Posterior cingulate gyrus (tissue), 11 donors: ENCODE measurements around the gene LGALSL.
"Not testable (repeated sequence)": the region's sequence is repeated elsewhere in the genome, so short reads cannot be mapped to it uniquely, and the experiment has no call there.

ENCODE experiments used
- DNase-seq, 10 donors: peaks; one replicate each; pipeline versions ENCODE4 v3.0.0 to v3.0.0-alpha.2; 2020 to 2021; ENCODE audit warnings: mixed read lengths in 3 of 10
- intact Hi-C: fragments of 100-400 bp; cut with DNase I; formaldehyde crosslinking; loops from one replicate; pipeline ENCODE4 v1.15.1; 2023

The LGALSL gene

GRCh38 chr2:64440843-64441242, 13.1 kb upstream of the LGALSL start:
- no peak for DNase-seq

GRCh38 chr2:64442277-64442676, 11.7 kb upstream of the LGALSL start:
- intact Hi-C loops, result no loop called here
- DNase-seq, result no peak

More at GRCh38 chr2:64440843-64441242, 13.1 kb upstream of the LGALSL start:
- intact Hi-C loops, result no loop called here

- intact Hi-C loops, result no loop called here
These were observed 11.0 kb upstream of the LGALSL start for GRCh38 chr2:64442801-64443429.

GRCh38 chr2:64445970-64446369, 8.0 kb upstream of the LGALSL start:
- DNase-seq, intact Hi-C loops: not testable (repeated sequence)

More at GRCh38 chr2:64442801-64443429, 11.0 kb upstream of the LGALSL start:
- no peak for DNase-seq

- peak in 1 of 10 donors; percentile 17 for DNase-seq
- intact Hi-C loops, result no loop called here
These were observed 6.5 kb upstream of the LGALSL start for GRCh38 chr2:64447317-64448040.

- intact Hi-C loops, result no loop called here
- DNase-seq, result peak in 2 of 10 donors; percentile 18 to 19
These were observed 5.9 kb upstream of the LGALSL start for GRCh38 chr2:64448041-64448426.

- intact Hi-C loops, result no loop called here
- DNase-seq, result no peak
These were observed 2.9 kb upstream of the LGALSL start for GRCh38 chr2:64451051-64451450.

- DNase-seq, result peak in 9 of 10 donors; percentile 35 to 93 (median 64)
- intact Hi-C loops, result loop anchor here (1.0 kb wide), 1 partner anchor 70 kb away; the partner anchor contains the start of gene AFTPH
These were observed 697 bp downstream of the LGALSL start for GRCh38 chr2:64454386-64455332.

GRCh38 chr2:64455545-64455944, 1.6 kb downstream of the LGALSL start:
- intact Hi-C loops, result no loop called here
- no peak for DNase-seq

- intact Hi-C loops, result no loop called here
- peak in 2 of 10 donors; percentile 24 to 38 for DNase-seq
These were observed 2.3 kb downstream of the LGALSL start for GRCh38 chr2:64456293-64456692.

GRCh38 chr2:64457524-64457923, 3.6 kb downstream of the LGALSL start:
- no peak for DNase-seq
- intact Hi-C loops, result no loop called here

GRCh38 chr2:64459575-64459974, 5.6 kb downstream of the LGALSL start:
- no peak for DNase-seq
- intact Hi-C loops, result no loop called here

- no peak for DNase-seq
- intact Hi-C loops, result no loop called here
These were observed 6.4 kb downstream of the LGALSL start for GRCh38 chr2:64460330-64460729.

GRCh38 chr2:64461271-64462058, 7.5 kb downstream of the LGALSL start:
- DNase-seq, result no peak
- intact Hi-C loops, result no loop called here

GRCh38 chr2:64462171-64462570, 8.2 kb downstream of the LGALSL start:
- no peak for DNase-seq
- intact Hi-C loops, result no loop called here

GRCh38 chr2:64462940-64463700, 9.2 kb downstream of the LGALSL start:
- no peak for DNase-seq
- intact Hi-C loops, result no loop called here

- peak in 2 of 10 donors; percentile 36 to 79 for DNase-seq
- intact Hi-C loops, result no loop called here
These were observed 9.8 kb downstream of the LGALSL start for GRCh38 chr2:64463781-64464180.

- intact Hi-C loops, result no loop called here
- DNase-seq, result no peak
These were observed 12.6 kb downstream of the LGALSL start for GRCh38 chr2:64466478-64467085.
